HG03439 (cell line): ENCODE measurements around the gene ITSN1.

Experiments
- ATAC-seq: cut with Tn5 transposase; IDR thresholded peaks from one replicate; pipeline ENCODE4 v1.9.1; 2021; ENCODE audit warnings: mild to moderate bottlenecking, moderate library complexity; ENCODE audit not compliant: unreplicated experiment

The ITSN1 gene

GRCh38 chr21:33881689-33882440, 239.6 kb downstream of the ITSN1 start:
- ATAC-seq, result no peak

GRCh38 chr21:33883118-33883517, 240.8 kb downstream of the ITSN1 start:
- ATAC-seq, result no peak

DNA sequence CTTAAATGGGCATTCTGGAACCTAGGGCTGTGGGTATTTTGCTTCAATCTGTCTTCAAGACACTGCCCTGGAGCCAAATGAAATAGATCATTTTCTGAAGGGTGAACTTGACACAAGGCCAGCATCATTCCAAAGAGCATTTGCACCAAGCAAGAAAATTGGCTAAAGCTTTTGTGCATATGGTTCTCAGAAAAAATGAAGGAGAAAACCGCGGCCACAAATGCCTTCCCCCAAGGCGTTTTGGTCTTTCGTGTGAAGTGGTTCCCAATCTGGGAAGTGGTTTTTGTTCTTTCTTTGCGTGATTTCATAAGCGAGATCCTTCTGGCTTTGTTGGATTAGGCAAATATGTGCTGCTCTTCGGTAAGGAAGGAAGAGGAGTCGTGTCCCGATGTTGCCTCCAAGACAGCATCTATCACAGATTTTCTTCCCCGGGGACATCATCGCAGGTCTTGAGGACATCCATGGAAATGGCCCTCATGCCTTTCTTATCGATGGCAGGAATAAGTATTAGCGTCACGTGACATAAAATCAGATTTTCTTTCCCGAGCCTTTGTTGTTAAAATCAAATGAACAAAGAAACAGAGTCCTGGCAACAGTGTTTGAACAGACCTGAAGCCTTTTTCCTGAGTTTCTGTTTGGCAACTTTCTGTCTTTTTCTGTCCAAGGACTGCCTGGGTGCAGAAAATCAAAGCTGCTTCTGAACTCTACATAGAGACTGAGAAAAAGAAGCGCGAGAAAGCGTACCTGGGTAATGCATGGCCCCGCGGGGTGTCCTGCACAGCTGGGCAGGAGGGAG, 242.3 kb downstream of the ITSN1 start:
- no peak for ATAC-seq

- no peak for ATAC-seq
Observed at GRCh38 chr21:33885172-33885514, 242.8 kb downstream of the ITSN1 start.

DNA sequence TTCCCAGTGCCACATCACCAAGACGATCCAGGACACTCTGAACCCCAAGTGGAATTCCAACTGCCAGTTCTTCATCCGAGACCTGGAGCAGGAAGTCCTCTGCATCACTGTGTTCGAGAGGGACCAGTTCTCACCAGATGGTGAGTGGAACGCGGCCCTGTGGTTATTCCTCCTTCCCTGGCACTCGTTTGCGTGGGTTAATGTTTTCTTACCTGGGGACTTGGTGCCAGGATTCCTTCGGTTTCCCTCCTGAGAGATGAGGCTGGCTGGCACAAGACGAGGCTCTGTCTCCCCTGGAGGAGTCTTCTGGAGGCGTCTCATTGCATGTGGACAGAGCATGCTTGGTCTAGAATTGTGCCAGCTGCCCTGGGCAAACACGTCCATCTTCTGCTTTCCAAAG, 244.0 kb downstream of the ITSN1 start:
- no peak for ATAC-seq

GRCh38 chr21:33890187-33890586, 247.9 kb downstream of the ITSN1 start:
- no peak for ATAC-seq

DNA sequence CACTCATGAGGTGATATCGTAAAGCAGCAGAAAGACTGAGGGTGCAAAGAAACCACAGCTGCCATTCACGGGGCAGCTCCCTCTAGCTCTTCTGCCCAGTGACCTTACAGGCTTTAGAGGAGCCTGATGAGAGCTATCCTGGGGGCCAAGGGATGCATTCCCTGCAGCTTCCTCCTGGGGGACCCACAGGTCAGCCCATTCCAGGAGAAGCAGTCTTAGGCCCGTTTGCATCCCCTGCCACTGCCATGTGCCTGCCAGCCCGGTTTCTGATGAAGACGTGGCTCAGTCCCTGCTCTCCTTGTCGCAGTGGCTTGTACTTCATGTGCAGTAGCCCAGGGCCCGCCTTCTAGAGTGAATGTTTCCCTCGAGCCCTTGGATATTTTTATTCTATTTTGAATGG, 250.6 kb downstream of the ITSN1 start:
- ATAC-seq, result no peak

DNA sequence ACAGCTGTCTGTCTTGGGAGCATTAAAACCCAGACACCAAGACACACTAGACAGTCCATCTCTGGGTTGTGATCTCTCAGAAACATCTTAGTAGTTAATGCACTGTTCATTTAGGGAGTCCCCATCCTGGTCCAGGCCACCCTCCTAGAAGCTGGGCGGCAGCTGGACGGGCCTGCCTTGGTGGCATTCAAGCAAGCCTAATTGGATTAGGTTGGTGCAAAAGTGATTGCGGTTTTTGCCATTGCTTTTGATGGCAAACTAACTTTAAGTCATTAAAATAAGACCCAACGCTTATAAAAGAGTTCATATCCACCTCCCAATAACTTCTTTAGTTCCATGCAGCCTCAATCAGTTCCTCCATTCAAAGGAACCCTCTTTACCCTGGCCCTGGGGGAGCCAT, 251.6 kb downstream of the ITSN1 start:
- no peak for ATAC-seq

- no peak for ATAC-seq
Observed at GRCh38 chr21:33894736-33895288, 252.5 kb downstream of the ITSN1 start.

GRCh38 chr21:33895356-33895755, 253.1 kb downstream of the ITSN1 start:
- ATAC-seq, result no peak

- ATAC-seq, result no peak
Observed at GRCh38 chr21:33896691-33897090, 254.4 kb downstream of the ITSN1 start.

DNA sequence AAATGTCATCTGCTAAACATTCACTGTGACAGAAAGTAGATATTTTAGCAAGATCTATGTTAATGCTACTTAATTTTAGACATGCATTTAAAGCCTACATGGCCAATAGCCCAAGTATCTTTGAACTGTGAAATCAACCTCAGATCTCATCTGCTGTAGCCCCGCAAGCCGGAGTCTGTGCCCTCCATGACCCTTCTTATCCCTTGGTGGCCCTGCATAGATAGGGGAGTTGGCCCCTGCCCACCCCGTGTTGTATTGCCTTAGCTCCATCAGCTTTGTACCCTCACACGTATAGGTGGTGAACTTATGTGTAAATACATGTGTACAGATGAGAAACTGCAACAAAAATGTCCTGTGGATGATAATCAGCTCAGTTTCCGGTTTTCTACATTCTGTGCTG, 254.8 kb downstream of the ITSN1 start:
- ATAC-seq, result no peak

DNA sequence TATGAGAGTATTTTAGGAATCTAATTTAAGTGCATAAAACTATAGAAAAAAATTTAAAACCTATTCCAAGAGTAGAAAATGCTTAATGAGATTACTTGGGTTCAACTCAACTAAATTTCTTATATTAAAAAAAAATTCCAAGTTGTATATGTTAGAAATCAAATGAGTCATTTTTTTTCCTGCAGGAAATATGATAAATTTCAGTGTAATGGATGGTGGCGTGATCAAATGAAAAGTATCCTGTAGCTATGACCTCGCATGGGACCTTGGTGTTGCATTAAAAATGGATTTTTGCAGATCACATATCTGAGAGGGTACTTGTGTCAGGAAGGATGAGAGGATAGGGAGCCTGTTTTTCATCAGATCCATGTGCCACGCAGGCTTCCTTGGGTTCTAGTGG, 255.4 kb downstream of the ITSN1 start:
- no peak for ATAC-seq

DNA sequence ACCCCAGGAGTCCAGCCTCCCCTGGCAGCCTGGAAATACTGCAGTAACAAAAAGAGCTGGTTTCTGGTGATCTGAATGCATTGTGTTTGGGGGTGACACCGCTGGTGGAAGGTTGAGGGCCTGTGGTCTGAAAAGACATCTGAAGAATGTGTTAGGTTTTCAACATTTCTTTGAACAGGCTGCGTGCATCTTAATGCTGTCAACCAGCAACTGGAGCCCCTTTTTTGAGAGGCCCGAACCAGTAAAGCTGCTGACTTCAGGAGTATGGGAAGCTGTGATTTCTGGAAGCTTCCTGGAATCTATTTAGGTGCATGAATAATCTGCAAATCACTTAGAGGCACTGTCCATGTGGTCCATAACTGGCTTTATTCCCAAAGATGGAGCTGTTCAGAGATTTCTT, 256.3 kb downstream of the ITSN1 start:
- no peak for ATAC-seq

DNA sequence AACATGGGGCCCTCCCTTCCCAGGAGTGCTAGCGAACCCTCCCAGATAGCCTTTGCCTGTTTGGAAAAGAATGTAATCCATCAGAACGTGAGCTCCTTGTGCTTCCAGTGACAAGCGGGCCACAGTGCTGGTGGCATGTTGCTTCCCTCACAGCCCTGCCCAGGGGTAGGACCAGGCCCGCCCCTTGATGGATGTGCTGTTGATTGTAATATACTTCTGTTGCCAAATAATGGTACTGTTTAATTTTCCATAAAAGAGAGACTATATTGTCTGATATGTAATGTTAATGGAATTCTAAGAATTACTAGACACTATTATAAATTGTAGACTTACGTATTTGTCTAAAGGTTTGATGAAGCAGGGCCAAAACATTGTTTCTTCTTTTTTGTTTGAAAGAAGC, 256.9 kb downstream of the ITSN1 start:
- no peak for ATAC-seq

DNA sequence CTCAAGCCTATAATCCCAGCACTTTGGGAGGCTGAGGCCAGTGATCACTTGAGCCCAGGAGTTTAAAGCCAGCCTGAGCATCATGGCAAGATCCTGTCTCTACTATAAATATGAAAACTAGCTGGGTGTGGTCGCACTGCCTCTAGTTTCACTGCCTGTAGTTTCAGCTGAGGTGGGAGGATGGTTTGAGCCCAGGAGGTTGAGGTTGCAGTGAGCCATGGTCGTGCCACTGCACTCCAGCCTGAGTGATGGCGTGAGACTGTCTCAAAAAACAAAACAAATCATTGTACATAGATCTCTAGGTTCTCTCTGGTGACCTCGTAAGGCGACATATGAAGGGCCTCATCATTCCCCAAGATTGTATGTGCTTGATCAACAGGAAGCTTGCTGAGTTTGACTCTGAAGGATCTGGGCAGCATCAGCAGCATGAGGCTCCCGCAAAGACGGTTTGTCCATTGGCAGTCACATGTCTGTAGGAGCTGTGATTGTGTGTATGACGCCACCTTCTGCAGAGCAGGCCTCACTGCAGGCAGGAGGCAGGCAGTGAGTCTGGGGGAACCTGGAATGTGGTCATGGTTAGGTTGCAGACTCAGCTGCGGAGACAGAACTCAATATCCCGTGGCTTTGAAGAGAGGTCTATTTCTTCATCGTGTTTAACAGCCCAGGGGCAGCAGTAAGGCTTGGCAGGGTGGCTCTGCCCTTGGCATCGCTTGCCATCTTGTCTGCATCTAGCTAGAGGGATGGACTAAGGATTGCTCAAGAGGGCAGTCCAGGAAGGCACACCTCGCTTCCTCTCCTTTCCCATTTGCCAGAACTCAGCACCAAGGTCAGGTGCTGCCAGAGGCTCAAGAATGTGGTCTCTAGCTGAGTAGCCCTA, 259.3 kb downstream of the ITSN1 start:
- ATAC-seq, result no peak

DNA sequence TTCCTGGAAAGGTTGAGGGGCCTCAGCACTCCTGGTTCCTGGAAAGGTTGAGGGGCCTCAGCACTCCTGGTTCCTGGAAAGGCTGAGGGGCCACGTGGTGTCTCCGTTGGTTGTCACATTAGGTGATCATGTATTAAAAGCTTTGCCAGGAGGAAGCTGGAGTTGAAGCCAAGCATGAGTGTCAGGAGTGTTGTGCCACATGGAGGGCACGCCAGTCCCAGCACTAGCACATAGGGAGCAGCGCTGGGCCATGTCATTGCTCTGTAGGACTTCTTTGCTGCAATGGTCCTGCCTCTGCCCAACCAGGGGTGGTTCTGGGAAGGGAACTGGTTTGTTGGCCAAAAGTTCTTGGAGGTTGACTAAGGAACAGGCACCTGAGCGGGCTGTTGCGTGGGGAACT, 260.0 kb downstream of the ITSN1 start:
- no peak for ATAC-seq

DNA sequence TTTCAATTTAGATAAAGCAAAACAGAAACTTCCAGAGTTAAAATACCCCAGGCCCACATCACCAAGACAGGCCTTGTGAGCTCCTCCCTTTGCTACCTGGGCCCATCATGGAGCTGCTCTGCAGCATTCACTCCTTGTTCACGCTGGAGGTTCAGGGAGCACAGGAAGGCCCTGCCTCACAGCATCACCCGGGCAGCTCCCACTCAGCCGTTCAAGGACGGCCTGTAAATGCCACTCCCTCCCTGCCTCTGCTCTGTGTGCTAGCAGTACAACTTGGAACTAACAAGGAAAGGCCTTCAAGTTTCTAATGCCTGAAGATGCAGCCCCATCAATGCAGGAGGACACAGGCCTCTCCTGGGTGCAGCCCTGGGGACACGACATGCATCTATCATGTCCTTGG, 261.7 kb downstream of the ITSN1 start:
- no peak for ATAC-seq

- no peak for ATAC-seq
Observed at GRCh38 chr21:33908760-33909159, 266.5 kb downstream of the ITSN1 start.

DNA sequence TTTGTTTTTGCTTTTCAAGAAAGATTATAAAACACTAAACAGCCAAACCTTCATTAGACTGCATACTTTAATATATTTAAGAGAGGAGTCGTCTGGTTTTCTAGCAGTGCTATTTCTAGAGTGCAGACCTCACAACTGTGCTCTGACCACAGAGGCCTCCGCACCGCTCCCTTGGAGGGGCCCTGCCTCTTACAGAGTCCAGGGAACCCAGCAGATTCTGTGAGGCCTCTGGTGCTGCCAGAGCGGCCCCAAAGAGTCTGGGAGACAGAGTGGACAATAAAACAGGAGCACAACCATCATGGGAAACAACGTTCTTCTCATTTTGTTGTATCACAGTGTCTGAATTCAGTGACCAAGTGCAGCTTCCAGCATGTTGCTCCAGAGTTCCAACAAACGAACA, 267.5 kb downstream of the ITSN1 start:
- no peak for ATAC-seq

GRCh38 chr21:33914188-33914587, 271.9 kb downstream of the ITSN1 start:
- no peak for ATAC-seq
